CD4-positive, alpha-beta T cell treated with Interleukin-12 subunit alpha and Interleukin-12 subunit beta, for 1 hour (primary cell): Measurements from ENCODE around the gene BCL7A.

Source experiments
- DNase-seq: peaks from one replicate; pipeline ENCODE4 v3.0.0-alpha.2; 2020

Gene BCL7A

DNA sequence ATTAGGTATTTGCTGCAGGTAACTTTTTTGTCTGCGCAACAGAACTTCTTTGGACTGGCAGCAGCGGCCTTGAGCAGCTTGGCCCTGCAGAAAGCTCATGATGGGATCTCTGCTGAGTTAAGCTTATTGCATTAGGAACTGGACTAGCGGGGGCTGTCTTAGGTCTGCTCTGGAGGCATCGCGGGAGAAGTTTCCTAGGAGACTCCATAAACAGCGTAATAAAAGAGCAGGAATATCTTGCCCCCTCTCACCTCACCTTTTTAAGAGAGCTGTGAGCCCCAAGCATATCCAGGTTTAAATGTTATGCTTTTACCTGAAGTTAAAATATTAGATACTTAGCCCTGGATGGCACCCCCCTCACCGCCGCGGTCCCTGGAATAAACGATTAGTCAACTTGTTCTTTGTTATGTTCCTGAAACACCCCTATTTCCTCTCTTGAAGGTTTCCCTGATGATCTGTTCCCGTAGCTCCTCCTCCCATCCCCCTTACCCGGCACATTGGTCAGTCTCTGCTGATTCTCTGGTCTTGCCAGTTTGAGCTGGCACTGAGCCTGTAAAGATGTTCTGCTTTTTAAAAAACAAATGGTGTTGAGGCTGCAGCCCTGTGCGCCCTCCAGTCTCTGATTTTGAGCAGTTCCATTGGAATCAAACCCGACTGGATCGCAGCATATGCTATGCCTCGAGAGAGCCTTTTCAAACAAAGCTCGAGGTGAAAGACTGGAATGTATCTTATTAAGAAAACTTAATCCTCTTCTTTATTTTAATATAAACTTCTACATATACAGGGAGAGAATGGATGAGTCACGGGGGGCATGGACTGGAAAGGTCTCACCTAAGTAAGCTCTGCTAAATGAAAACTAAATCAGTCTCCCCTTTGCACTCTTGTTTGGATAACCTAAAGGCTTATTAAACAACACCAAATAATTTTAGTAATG is 58.7 kb downstream of the BCL7A start:
- no peak for DNase-seq

DNA sequence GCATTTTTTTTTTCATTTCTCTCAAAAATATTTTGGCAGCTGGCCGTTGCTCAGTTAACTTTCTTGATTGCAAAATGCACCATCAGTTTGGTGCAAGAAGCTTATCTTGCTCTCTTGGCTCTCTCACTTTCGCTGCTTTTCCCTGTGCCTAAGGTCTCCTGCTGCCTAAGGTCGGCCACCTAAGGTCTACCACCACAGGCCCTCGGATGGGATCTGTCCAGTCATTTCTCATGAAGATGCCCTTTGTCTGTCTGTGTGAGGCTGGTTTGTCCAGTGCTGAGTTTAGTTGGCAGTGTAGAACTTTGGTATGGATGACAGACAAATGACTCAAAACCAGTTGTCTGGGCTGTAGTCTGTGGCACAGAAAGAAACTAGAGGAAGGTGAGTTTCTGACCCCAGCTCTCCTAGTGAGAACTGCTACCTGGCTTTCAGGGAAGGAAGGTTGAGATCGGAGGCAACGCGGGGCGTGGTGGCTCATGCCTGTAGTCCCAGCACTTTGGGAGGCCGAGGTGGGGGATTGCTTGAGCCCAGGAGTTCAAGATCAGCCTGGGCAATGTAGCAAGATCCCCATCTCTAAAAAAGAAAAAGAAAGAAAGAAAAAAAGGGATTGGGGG is 59.5 kb downstream of the BCL7A start:
- DNase-seq = no peak

DNA sequence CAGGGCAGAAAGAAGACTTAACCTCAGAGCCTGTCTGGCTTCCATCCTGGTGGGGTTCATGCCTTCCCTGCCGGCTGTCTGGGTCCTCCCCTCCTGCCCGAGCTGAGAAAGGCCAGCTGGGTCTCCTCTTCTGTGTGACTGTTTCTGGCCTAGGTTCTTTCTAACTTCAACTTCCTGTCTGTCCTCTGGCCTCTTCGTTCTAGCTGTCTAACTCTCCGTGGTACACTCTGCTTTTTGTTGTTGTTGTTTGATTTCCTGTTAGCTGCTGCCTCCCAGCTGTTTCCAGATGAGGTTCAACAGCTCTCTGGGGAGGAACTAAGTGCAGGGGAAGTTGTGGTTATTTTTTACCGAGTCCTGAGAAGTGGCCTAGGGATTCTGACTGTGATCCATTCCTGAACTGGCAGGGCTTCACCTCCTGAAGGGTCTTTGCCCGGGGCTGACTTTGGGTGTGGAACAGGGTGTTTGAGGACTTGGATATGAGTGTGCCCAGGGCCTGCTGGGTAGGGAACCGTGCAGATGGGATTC is 60.1 kb downstream of the BCL7A start:
- peak; percentile 62 for DNase-seq

DNA sequence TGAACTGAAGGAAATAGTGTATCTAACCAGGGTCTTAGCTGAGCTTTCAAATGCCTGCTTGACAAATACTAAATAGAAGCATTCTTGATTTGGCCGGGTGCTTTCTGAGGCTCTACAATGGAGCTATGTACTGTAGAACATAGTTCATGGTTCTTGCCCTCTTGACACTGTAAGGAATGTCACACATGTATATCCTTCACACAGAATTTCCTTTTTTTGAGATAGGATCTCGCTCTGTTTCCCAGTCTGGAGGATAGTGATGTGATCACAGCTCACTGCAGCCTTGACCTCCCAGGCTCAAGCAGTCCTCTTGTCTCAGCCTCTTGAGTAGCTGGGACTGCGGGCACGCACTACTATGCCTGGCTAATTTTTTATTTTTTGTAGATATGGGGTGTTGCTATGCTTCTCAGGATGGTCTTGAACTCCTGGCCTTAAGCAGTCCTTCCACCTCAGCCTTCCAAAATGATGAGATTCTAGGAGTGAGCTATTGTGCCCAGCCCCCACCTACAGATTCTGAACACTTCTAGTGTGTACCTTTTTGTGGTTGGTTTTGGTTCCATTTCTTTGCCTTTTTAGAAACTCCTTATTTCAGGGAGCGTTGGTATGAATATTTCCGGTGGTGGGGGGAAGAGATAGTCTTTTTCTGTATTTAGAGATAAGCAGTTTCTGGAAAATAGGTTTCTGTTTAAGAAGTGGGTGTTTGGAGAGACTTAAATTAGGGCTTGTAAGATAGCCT is 61.1 kb downstream of the BCL7A start:
- DNase-seq = no peak

DNA sequence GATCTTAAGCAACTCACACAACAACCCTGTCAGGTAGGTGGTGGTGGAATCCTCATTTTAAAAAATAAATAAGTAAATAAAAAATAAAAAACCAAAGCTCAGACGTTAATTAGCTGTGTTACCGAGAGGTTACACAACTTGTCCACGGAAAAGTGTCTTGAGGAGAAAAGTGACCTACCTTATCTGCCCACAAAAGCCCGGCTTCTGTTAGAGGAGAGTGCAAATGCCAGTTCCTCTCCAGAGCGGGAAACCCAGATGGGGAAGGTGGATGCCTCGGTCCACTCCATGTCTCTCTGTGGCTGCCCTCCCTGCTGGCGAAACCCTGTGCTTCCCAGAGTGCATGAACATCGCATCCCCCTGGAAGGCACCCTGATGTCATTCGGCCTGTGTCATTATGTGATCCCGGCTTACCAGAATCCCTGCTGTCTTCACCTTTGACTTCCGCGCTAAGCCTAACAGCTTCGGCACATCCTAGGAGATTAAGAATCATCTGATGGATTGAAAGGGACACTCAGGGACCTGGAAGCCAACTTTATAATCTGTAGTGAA is 63.2 kb downstream of the BCL7A start:
- no peak for DNase-seq

DNA sequence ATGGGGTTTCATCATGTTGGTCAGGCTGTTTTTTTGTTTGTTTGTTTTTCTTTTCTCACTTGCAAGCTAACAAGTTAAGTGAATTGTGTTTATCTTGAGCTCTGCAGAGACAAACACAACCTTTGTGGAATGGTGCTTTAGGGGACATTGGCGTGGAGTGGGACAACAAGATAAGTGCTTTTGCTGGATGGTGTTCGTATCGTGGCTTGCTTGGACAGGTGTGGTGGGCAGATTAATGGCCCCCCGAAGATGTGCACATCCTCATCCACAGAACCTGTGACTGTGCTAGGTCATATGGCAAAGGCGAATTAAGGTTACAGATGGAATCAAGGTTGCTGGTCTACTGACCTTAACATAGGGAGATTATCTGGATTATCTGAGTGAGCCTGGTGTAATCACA is 63.9 kb downstream of the BCL7A start:
- DNase-seq = no peak

DNA sequence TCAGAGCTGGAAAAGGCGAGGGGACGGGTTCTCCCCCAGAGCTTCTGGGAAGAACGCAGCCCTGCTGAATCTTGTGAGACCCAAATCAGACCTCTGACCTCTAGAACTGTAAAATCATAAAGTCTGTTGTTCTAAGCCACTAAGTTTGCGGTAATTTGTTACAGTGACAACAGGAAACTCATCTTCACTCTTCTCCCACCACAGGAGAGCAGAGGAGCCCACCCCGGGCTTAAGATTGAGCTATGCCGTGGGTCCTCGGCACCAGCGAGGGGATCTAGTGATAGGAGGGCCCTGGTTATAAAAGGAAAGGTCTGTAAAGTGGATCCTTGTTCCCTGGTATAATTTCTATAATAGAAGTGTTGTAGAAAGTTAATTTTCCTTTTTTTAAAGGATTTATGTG is 64.4 kb downstream of the BCL7A start:
- no peak for DNase-seq

DNA sequence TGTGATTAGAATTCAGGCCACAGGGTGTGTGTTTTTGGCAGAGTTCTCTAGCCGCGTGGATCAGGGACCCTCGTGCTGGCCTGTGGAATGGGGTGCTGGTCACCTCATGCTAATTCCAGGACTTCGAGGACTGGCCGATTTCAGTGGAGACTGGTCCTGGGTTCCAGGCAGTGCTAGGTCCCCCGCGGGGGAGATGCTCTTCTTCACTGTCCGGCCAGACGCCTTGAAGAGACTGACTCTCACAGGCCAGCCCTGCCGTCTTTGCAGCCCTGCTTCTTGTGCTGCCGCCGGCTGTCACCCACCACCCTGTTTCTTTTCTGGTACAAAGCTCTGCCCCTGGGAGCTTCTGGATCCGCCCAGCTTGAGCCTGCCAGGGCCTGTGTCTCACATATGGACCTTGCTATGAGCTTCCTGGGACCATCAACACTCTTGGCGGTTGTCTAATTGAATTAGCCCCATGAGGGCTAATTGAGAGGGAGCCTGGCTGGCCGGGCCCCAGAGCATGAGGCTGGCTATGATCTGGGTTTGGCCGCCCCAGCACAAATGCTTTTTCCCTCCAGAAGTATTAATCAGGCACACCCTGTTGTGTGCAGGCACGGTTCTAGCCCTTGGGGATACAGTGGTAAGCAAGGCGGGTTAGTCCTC is 65.1 kb downstream of the BCL7A start:
- DNase-seq = no peak

DNA sequence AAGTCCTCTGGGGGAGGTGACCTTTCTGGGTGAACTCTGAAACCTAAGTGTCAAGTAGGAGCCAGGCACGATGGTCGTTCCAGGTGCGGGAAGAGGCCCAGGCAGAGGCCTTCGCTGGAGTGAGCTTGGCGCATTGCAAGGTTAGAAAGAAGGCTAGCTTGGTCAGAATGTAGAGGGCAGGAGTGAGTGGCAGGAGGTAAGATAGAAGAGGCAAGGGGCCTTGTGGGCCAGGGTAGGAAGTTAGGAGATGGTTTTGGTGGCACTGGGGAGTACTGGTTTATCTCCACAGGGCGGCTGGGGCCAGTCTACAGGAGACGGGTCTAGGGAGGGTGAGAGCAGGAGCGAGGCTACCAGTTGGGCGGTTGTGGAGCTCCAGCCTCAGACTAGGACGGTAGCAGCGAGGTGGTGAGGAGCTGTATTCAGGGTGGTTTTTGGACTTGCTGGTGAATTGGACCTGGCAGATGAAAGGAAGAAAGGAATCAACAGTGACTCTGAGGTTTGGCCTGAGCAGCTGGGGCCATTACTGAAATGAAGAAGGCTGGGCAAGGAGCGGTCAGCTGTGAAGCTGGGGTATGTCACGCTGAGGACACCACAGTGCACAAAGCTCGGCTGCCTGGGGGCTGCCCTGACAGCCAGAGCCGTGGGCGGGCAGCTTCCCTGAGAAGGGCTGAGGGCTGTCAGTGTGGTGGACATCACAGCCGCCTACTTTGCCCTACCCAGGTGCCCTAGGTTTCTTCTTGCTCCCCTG is 65.9 kb downstream of the BCL7A start:
- no peak for DNase-seq

DNA sequence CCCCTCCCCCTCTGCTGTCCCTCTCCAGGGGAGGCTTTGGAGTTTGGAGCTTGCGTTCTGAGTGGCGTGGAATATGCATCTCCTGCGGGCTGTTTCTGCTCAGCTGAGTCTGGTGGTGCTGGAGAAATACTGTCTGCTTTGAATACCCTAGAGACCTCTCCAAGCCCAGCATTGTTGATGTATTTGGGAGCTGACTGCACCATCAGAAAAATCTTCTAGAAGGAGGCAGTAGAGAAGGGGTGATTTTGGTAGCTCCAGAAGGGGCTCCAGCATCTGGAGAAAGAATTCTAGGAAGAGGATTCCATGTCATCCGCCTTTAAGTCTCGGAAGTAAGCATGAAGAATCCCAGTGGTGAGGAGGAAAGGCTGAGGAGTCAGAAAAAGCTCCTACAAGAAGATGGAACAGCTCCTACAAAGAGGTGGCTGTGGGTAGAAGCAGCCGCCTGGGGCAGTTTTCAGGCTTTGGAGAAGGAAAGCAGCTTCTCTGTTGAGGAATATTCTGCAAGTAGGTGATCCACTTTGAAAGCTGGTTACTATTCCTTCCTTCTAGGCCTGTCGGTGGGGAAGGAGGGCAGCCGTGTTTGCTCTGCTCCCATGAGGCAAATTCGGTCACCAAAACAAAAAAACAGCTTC is 66.6 kb downstream of the BCL7A start:
- DNase-seq = no peak

DNA sequence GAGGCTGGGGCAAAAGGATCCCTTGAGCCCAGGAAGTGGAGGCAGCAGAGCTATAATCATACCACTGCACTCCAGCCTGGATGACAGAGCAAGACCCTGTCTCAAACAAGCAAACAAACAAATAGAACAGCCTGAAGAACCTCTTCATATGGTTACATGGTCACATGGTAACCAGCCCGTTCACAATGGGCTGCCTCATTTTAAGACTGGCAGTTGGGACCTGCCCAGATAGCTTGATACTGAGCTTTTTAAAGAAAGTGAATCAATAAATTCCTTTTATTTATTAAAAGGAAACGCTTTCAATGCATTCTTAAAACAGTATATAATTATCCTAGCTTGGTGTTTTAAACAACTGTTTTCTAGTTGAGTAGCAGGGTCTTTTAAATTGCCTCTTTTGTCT is 67.4 kb downstream of the BCL7A start:
- no peak for DNase-seq

DNA sequence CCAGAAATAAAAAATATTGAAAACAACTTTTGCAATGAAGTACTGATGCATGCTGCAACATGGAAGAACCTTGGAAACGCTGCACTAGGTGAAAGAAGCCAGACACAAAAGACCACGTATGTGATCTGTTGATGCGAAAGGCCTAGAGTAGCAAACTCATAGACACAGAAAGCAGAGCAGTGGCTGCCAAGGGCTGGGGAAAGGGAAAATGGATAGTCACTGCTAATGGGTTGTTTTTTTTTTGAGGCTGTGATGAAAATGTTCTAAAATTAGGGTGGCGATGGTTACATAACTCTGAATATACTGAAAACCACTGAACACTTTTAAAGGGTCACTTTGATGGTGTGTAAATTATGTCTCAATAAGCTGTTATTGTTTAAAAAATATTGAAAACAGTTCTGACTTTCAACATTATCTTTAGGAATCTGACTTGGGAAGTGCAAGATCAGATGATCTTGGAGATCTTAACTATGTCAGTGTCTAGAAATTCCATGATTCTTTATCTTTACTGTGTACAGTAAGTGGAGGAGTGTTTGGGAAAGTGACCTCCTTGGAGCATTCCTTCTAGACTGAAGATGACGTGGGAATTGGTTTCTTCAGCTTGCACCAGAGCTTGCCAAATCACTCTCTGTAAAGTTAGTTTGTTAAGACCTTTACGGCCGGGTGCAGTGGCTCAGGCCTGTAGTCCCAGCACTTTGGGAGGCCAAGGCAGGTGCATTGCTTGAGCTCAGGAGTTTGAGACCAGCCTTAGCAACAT is 69.3 kb downstream of the BCL7A start:
- DNase-seq = no peak

DNA sequence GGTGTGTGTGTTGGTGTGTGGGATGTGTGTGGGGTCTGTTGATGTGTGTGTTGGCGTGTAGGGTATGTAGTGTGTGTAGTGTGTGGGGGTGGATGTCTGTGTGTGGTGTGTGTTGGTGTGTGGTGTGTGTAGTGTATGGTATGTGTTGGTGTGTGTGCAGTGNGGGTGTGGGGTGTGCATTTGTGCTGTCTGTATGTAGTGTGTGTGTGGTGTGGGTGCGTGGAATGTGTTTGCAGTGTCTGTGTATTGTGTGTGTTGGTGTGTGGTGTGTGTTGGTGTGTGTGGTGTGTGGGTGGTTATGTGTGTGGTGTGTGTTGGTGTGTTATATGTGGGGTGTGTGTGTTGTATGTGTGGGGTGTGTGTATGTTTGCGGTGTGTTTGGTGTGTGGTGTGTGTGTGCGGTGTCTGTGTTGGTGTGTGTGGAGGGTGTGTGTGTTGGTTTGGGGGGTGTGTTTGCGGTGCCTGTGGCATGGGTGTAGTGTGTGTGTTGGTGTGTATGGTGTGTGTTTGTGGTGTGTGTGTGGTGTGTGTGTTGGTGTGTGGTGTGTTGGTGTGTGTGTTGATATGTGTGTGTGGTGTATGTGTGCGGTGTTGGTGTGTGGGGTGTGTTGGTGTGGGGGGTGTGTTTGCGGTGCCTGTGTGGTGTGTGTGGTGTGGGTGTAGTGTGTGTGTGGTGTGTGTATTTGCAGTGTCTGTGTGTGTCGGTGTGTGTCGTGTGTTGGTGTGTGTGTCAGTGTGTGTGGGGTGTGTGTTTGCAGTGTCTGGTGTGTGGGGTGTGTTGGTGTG is 71.6 kb downstream of the BCL7A start:
- no peak for DNase-seq

DNA sequence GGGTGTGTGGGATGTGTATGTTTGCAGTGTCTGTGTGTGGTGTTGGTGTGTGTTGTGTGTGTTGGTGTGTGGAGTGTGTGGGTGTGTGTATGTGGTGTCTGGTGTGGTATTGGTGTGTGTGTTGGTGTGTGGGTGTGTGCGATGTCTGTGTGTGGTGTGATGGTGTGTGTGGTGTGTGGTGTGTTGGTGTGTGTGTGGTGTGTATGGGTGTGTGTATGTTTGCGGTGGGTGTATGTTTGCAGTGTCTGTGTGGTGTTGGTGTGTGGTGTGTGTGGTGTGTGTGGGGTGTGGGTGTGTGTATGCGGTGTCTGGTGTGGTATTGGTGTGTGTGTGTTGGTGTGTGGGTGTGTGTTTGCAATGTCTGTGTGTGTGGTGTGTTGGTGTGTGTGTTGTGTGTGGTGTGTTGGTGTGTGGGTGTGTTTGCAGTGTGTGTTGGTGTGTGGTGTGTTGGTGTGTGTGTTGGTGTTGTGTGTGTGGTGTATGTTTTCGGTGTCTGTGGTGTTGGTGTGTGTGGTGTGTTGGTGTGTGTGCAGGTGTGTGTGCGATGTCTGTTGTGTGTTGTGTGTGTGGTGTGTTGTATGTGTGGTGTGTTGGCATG is 72.6 kb downstream of the BCL7A start:
- no peak for DNase-seq

DNA sequence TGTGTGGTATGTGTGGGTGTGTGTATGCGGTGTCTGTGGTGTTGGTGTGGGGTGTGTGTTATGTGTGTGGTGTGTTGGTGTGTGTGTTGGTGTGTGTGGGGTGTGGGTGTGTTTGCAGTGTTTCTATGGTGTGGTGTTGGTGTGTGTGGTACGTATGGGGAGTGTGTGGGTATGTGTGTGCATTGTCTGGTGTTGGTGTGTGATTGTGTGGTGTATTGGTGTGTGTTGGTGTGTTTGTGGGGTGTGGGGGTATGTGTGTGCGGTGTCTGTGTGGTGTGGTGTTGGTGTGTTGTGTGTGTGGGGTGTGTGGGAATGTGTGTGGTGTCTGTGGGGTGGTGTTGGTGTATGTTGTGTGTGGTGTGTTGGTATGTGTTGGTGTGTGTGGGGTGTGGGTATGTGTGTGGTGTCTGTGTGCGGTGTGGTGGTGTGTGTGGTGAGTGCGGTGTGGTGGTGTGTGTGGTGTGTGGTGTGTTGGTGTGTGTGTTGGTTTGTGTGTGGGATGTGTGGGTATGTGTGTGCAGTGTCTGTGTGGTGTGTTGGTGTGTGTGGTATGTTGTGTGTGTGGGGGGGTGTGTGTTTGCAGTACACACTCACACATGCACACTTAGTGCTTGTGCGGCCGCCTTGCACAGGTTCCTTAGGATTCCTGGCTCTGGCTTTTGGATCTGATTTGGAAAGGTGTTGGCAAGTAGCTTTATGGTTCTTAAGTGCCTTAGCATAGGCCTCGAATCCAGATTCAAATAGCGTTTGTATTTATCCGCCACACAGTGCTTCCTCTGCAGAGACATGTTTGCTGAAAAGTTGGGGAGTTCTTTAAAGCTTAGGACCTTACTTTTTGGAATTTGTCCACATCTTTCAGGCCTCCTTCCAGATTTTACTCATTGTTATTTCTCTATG is 73.3 kb downstream of the BCL7A start:
- DNase-seq = peak; percentile 27

DNA sequence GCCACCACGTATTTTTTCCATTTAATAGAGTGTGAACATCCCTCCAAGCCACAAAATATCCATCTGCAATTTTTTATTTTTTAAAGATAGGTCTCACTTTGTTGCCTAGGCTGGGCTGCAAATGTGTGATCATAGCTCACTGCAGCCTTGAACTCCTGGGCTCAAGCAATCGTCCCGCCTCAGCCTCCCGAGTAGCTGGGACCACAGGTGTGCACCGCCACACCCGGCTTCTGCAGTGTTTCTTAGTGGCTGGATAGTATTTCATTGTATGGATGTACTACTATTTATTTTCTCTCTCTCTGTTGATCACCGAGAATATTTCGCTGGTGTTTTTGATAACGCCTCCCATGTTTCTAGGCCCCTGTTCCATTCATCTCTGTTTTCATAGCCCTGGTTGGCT is 74.3 kb downstream of the BCL7A start:
- DNase-seq = no peak

DNA sequence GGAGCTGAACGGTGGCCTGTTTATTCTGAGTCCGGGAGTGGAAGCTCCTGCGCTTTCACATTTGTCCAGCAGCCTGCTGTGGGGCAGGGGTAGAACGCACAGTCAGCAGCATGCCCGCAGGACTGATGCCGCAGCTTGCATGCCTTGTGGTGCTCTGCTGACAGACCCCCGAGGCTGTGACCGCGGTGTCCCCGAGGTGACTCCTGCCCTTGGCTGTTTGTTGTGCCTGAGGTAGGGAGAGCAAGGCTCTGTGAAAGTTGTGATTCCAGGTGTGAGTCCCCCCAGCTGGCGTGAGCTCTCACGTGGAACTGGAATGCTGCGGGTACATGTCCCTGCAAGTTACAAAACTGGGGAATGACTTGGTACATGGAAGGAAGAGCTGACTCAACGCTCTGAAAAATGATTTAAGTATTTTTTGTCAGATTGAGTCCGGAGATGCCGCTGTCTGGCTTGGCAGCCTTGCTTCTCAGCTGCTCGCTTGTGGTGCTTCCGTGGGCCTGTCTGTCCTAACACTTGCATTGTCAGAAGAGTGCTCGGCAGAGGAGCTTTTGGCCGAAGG is 75.0 kb downstream of the BCL7A start:
- no peak for DNase-seq

DNA sequence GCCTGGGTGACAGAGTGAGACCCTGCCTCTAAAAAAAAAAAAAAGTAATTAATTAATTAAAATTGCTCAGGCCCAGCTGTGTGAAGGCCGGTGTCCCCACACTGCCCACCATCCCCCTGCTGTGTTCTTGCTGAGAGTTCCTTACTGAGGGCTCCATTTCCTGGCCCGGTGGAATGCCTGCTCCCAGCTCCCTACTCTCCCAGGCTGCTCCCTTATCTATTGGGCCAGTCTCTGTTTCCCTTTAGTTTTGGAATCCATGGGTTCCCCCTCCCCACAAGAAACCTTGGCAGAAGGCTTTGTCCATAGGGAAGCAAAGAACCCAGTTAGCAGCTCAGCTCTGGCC is 75.9 kb downstream of the BCL7A start:
- DNase-seq = no peak
